Hypothalamus (tissue), 51 donors: Measurements from ENCODE around the gene FBXO21.
"Not testable (repeated sequence)": the region's sequence is repeated elsewhere in the genome, so short reads cannot be mapped to it uniquely, and the experiment has no call there.

ENCODE experiments used
- DNase-seq, 51 donors: peaks; one replicate each; lab custom pipeline; 2025; lab: John Stamatoyannopoulos, UW

FBXO21 gene

GRCh38 chr12:117190210-117190781 lies at the start of gene FBXO21:
FBXO21 (minus strand) TSS chr12:117190470; CDS start chr12:117190456, 14 bp downstream.
- peak in 50 of 51 donors; percentile 38 to 96 (median 86) for DNase-seq

- DNase-seq: peak in 50 of 51 donors; percentile 4 to 90 (median 67)
Measured at GRCh38 chr12:117236456-117237001, 46.3 kb upstream of the FBXO21 start.

DNA sequence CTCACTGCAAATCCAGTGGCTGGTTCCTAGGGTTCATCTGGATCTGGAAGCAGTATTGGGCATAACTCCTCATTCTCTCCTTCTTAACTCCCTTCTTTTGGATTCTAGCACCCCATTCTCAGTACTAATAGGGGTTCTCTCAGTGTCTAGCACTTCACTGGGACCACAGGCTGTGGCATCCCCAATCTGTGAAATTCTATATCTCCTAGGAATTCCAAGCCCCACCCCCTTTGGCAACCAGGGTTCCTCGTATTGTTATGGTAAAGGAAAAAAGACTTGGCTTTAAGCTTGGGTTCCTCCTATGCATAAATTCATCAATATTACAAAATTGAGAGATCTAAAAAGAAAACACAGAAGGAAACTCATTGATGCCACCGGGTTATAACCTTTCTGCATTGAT lies 45.0 kb upstream of the FBXO21 start:
- no peak for DNase-seq

DNA sequence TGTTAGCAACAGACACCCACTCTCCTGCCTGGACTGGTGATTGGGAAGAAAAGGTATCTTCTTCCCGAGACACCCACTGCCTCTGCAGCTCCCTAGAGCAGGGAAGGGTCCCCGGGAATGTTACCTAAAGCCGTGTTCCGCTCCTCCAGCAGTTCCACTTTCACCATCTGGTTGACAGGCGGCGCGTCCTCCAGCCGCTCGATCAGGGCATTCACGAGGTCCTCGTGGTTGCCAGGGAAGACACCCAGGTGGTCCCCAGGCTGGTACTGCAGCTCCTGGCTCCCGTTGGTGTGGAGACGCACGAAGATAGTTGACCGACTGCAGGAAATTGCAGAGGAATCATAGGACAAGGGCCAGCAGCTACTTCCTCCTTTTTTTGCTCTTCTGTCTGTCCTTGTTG lies 44.2 kb upstream of the FBXO21 start:
- DNase-seq: no peak

- no peak for DNase-seq
Measured at GRCh38 chr12:117231750-117232149, 41.5 kb upstream of the FBXO21 start.

- peak in 7 of 51 donors; percentile 2 to 22 (median 4) for DNase-seq
Measured at GRCh38 chr12:117228239-117228638, 38.0 kb upstream of the FBXO21 start.

DNA sequence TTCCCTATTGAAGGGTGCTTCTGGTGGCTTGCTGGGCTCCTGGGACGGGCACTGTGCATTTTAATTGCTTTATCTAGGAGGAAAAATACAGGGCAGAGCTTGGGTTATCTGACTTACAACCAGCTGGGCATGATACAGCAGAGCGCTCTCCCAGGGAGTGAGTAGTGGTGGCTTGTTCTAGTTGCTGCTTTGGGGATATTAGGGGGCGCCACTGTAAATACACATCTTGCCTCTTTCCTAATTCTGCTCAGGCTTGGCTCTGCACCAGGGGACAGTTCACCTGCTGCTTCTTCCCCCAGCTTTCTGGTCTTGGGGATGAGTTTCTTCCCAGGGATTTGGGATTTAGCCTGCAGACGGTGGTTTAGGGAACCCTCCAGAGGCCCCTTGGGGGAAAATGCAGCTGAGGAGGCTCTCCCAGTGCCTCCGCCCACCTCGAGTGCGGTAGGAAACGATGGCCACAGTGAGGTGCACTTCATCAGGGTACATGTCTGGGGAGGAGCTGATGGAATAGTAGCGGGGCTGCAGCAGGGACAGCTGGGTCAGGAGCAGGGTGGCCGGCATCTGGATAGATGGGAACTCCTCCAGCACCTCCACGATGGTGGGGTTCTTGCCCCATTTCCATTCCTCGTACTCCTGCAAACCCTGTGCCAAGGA lies 36.9 kb upstream of the FBXO21 start:
- no peak for DNase-seq

DNA sequence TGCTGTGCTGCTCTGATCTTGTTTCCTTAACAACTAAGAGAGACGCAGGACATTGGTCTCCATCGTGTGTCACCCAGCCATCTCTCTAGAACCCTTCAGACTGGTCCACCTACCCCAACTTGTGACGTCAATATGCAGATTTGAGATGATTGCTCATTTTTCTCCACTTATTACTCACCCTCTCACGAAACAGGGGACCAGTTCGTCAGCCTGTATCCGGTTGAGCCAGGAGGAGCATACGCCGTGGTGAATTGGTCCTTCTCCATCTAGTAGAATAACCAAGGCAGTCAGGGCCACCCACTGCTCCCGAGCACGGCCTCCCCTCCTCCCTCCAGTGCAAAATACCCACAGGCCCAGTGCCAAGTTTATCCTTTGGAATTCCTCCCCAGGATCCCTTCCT lies 36.2 kb upstream of the FBXO21 start:
- no peak for DNase-seq

GRCh38 chr12:117225179-117225578 lies 34.9 kb upstream of the FBXO21 start:
- no peak for DNase-seq

- not testable (repeated sequence) for DNase-seq
Measured at GRCh38 chr12:117220947-117221346, 30.7 kb upstream of the FBXO21 start.

DNA sequence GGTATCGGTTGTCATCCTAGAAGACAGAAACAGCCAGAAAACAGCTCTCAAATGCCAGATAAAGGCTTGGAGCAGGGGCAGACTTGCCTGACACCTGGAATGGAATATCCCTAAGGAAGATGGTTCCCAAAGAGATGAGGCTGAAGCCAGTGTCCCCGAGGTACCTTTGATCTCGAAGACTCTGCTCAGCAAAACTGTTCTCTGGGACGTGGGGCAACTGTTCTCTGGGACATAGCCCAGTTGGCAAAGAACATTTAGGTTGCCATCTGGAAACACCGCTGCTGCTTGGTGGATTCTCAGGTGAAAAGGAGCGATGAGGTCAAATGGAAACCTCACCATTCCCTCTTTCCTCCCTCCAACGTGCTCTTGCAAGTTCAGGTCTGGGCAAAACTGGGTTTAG lies 27.9 kb upstream of the FBXO21 start:
- DNase-seq: no peak

GRCh38 chr12:117216686-117217085 lies 26.4 kb upstream of the FBXO21 start:
- no peak for DNase-seq

DNA sequence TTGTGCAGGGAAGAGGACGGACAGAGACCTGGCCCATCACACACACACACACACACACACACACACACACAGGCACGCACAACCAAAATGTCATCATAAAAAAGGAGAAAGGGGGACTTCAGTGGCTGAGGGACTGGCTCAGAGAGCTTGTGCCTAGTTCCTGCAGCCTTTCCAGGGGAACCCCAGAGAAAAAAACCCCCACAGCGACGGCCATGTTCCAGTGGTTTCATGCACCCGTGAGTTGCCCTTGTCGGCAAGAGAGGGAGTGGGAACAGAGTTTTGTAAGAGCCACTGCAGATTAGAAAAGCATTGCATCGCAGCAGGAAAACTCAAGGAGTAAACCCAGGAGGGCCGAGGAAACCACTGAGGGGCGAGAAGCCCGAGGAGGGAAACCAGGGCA lies 24.5 kb upstream of the FBXO21 start:
- DNase-seq: no peak

DNA sequence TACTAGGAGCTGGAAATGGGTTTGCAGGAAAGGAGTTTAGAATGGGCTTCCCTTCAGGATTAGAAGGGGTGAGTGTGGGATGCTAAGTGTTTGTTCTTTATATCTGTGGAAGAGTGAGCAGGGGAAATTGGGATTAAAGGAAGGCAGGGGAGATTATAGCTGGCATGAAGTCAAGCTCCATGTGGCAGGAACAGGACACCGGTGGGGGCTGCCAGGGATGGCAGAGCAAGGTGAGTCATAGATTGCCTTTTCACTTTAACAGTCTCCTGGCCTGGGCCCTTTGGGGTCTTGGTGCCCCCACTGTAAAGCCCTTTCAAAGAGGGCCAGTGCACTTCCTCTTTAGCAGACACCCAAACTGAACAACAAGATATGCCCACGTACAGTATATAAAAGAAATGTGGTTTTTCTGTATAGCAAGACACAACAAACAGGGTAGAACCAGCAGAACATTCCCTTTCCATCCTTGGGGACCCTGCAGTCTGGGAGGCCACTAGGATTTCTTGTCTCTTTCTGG lies 23.1 kb upstream of the FBXO21 start:
- DNase-seq: no peak

GRCh38 chr12:117212563-117213190 lies 22.4 kb upstream of the FBXO21 start:
- DNase-seq: peak in 45 of 51 donors; percentile 1 to 84 (median 41)

- no peak for DNase-seq
Measured at GRCh38 chr12:117210266-117210918, 20.1 kb upstream of the FBXO21 start.

- DNase-seq: no peak
Measured at GRCh38 chr12:117209626-117210025, 19.4 kb upstream of the FBXO21 start.

DNA sequence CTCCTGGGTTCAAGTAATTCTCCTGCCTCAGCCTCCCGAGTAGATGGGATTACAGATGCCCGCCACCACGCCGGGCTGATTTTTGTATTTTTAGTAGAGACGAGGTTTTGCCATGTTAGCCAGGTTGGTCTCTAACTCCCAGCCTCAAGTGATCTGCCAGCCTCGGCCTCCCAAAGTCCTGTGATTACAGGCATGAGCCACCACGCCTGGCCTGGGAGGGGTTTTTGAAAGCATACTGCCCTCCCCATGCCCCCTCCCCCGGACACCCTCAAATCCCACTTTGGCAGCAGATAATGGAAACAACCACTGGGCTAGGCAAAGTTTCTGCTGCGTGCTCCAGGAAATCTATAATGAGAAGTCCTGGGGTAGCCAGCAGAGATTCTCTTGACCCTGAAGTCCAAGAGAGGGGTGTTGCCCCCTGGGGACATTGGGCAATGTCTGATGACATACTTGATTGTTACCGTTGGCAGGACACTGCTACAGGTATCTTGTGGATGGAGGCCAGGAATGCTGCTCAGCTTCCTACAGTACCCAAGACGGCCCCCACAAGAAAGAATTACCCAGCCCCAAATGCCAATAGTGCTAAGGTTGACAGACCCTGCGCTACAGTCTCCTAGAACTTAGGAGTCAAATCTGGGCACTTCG lies 18.7 kb upstream of the FBXO21 start:
- no peak for DNase-seq

DNA sequence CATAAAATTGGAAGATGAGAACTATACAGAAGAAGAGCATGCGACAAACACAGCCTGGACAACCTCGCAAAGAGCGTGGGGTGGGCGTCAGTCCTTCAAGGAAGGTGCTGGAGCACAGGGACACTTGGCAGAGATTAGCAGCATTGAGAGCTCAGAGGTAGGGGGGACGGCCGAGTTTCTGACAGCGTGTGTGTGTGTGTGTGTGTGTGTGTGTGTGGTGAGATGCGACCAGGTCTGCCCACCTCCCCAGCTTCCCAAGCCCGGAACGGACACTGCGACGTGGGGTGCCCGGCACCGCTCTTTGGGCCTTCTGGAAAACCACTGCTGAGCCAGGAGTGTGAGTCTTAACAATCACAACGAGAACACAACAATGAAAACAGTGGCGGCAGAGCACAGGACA lies 17.9 kb upstream of the FBXO21 start:
- no peak for DNase-seq

DNA sequence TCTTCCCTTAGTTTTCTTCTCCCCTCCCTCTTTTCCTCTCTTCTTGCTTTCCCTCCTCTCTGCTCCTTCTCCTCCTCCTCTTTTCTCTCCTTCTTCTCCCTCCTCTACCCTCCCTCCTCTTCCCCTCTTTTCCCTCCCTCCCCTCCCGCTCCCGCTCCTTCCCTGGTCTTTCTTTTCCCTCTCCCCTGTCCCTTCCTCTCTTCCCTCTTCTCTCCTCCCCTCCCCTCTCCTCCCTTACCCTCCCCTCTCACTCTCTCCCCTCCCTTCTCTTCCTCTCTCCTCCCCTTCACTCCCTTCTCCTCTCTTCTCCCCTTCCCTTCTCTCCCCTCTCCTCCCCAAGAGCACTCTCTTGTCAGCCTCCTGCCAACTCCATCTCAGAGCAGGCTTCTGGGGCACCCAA lies 17.4 kb upstream of the FBXO21 start:
- no peak for DNase-seq

GRCh38 chr12:117202556-117202955 lies 12.3 kb upstream of the FBXO21 start:
- no peak for DNase-seq
